HFFc6 (cell line): ENCODE data around the gene CENPX. TPM values are rescaled to one million over a fixed set of nuclear protein-coding genes. Genes with fewer than 3 reads are reported as not detected.

Experiments used
- DNase-seq: peaks from one replicate; pipeline ENCODE4 v3.0.0-alpha.2; 2018
- H3K27ac Mint-ChIP-seq: 2 replicates; pipeline ENCODE4 v1.8.0; 2020; ENCODE audit warnings: mild to moderate bottlenecking, mixed read lengths
- H3K27me3 Mint-ChIP-seq: 2 replicates; pipeline ENCODE4 v1.8.0; 2021; ENCODE audit warnings: mild to moderate bottlenecking, moderate library complexity, mixed read lengths; ENCODE audit not compliant: insufficient read depth
- H3K36me3 Mint-ChIP-seq: 2 replicates; pipeline ENCODE4 v1.8.0; 2021; ENCODE audit warnings: low read depth, mixed read lengths
- H3K4me1 Mint-ChIP-seq: 2 replicates; pipeline ENCODE4 v1.8.0; 2020; ENCODE audit warnings: low read depth, mixed read lengths
- H3K4me3 Mint-ChIP-seq: 2 replicates; pipeline ENCODE4 v1.8.0; 2020; ENCODE audit warnings: mild to moderate bottlenecking, moderate library complexity, mixed read lengths
- H3K9me3 Mint-ChIP-seq: 2 replicates; pipeline ENCODE4 v1.8.0; 2020; ENCODE audit warnings: mild to moderate bottlenecking, mixed read lengths
- CTCF ChIP-seq: fragments of 200-600 bp; sonication (generic); IDR thresholded peaks from 2 replicates; pipeline ENCODE4 v1.5.0; 2021; ENCODE audit warnings: antibody characterized with exemption, mild to moderate bottlenecking
- total RNA-seq, 6 experiments: library from RNA; stranded (reverse); fragmentation: NEBNext Ultra II Directional; extraction: Animal tissue kit (Norgen Biotek cat#: 25700); gene quantifications; 2 replicates in 1 of 6; 3 replicates in 5 of 6; pipeline ENCODE4 v1.2.3, GENCODE V29; 2021

CENPX gene
- total RNA-seq, 6 experiments from 2014 or later: 60.6 to 83.9 (median 73.3) TPM

- Mint-ChIP-seq H3K4me1 (peaks cover 9% of the 10 kb centered on the region), H3K36me3 (no peaks in the 10 kb centered on the region), H3K4me3 (no peak overlapping the region), H3K27ac (no peak overlapping the region), H3K9me3 (peaks cover 16% of the 10 kb centered on the region), H3K27me3 (peaks cover 4% of the 10 kb centered on the region; the same call in 1 of the 2 replicates)
- DNase-seq: no peak
- TF ChIP-seq CTCF: no peak
These were observed 49.2 kb downstream of the CENPX start for GRCh38 chr17:81973432-81973831.

GRCh38 chr17:81968850-81969812 is 53.5 kb downstream of the CENPX start:
- peaks cover 6% of the 10 kb centered on the region; the same call in 1 of the 2 replicates for H3K4me1 Mint-ChIP-seq
- H3K27me3 Mint-ChIP-seq: peaks cover 2% of the 10 kb centered on the region
- peaks cover 12% of the 10 kb centered on the region for H3K9me3 Mint-ChIP-seq
- TF ChIP-seq CTCF: no peak
- H3K36me3 Mint-ChIP-seq: no peaks in the 10 kb centered on the region
- no peak for DNase-seq
- H3K27ac Mint-ChIP-seq: no peak overlapping the region
- H3K4me3 Mint-ChIP-seq: no peak overlapping the region

Other genes with a start within 250 kb of the CENPX start
- gene GCGR, start 218.7 kb downstream of the CENPX start, total RNA-seq: not detected
- gene MCRIP1, start 189.6 kb downstream of the CENPX start, total RNA-seq: 100 to 1,000 TPM in 2 of 6 experiments, 10 to 100 TPM in 4; 88.0 to 103 (median 92.8) TPM
- not detected for gene PPP1R27, start 187.8 kb downstream of the CENPX start, total RNA-seq
- 100 to 1,000 TPM; 790 to 981 (median 910) TPM for gene P4HB, start 162.3 kb downstream of the CENPX start, total RNA-seq
- gene ARHGDIA, start 151.5 kb downstream of the CENPX start, total RNA-seq: 1,000 to 10,000 TPM in 1 of 6 experiments, 100 to 1,000 TPM in 5; 758 to 1,040 (median 908) TPM
- 100 to 1,000 TPM; 101 to 151 (median 135) TPM for gene ALYREF, start 131.3 kb downstream of the CENPX start, total RNA-seq
- gene ANAPC11, start 131.2 kb downstream of the CENPX start, total RNA-seq: 100 to 1,000 TPM; 151 to 169 (median 156) TPM
- 1 to 10 TPM in 1 of 6 experiments, under 1 TPM in 5; 0.53 to 1.5 (median 0.71) TPM for gene NPB, start 120.6 kb downstream of the CENPX start, total RNA-seq
- gene PCYT2, start 111.5 kb downstream of the CENPX start, total RNA-seq: 10 to 100 TPM; 33.2 to 45.8 (median 35.8) TPM
- 10 to 100 TPM; 16.2 to 20.7 (median 18.5) TPM for gene SIRT7, start 104.7 kb downstream of the CENPX start, total RNA-seq
- 10 to 100 TPM; 17.7 to 22.4 (median 18.2) TPM for gene MAFG, start 95.1 kb downstream of the CENPX start, total RNA-seq
- 100 to 1,000 TPM in 4 of 6 experiments, 10 to 100 TPM in 2; 97.9 to 147 (median 110) TPM for gene PYCR1, start 85.6 kb downstream of the CENPX start, total RNA-seq
- gene MYADML2, start 75.6 kb downstream of the CENPX start, total RNA-seq: not detected
- gene NOTUM, start 61.7 kb downstream of the CENPX start, total RNA-seq: under 1 TPM in 2 of 6 experiments, not detected in 4; 0.10 to 0.14 TPM
- gene ASPSCR1, start 45.2 kb downstream of the CENPX start, total RNA-seq: 10 to 100 TPM; 26.6 to 36.8 (median 34.7) TPM
- gene LRRC45, start 427 bp upstream of the CENPX start, total RNA-seq: 10 to 100 TPM in 3 of 6 experiments, 1 to 10 TPM in 3; 6.8 to 10.5 (median 10.0) TPM
- 1 to 10 TPM; 4.3 to 8.5 (median 5.6) TPM for gene RAC3, start 8.8 kb upstream of the CENPX start, total RNA-seq
- gene DCXR, start 14.8 kb upstream of the CENPX start, total RNA-seq: 100 to 1,000 TPM in 1 of 6 experiments, 10 to 100 TPM in 5; 73.4 to 100 (median 84.8) TPM
- gene RFNG, start 28.9 kb upstream of the CENPX start, total RNA-seq: 10 to 100 TPM; 37.6 to 48.5 (median 40.1) TPM
- 100 to 1,000 TPM; 127 to 144 (median 141) TPM for gene GPS1, start 29.0 kb upstream of the CENPX start, total RNA-seq
- 10 to 100 TPM; 65.8 to 86.8 (median 71.2) TPM for gene DUS1L, start 42.9 kb upstream of the CENPX start, total RNA-seq
- gene FASN, start 75.4 kb upstream of the CENPX start, total RNA-seq: 100 to 1,000 TPM; 108 to 138 (median 112) TPM
- gene CCDC57, start 190.0 kb upstream of the CENPX start, total RNA-seq: 10 to 100 TPM; 12.8 to 15.6 (median 13.6) TPM
- 100 to 1,000 TPM; 475 to 624 (median 523) TPM for gene SLC16A3, start 206.2 kb upstream of the CENPX start, total RNA-seq